Posterior vena cava (tissue), 2 donors: ENCODE data around the gene ADM2. TPM values are rescaled to one million over a fixed set of nuclear protein-coding genes. Genes with fewer than 3 reads are reported as not detected.
A peak's percentile ranks its signal among the peaks of the same experiment; 100 is the strongest.

Experiments used
- DNase-seq: peaks from one replicate; pipeline ENCODE4 v3.0.0-alpha.2; 2020; ENCODE audit warnings: low spot score
- intact Hi-C, 2 donors: fragments of 100-400 bp; cut with DNase I; formaldehyde crosslinking; loops; one replicate each; pipeline versions ENCODE4 v1.14.1 to v1.14.2; 2022 to 2023
- total RNA-seq, 2 donors: library from RNA; stranded (reverse); fragmentation: NEBNext Ultra II Directional; extraction: Animal tissue kit (Norgen Biotek cat#: 25700); gene quantifications; one replicate each; pipeline ENCODE4 v1.2.1, GENCODE V29; 2021
- donor health status: DM: yes; HTN: yes; CAD: no.
- donor health status: DM: yes; HTN: yes; CAD: no.

Gene ADM2
- total RNA-seq, 2 donors from 2014 or later: 0.14 to 0.56 TPM

- intact Hi-C loops: no loop called here
- DNase-seq: no peak
Observed at GRCh38 chr22:50498322-50498890, 17.1 kb downstream of the ADM2 start.

- DNase-seq: no peak
- intact Hi-C loops: loop anchor here in 1 of 2 donors (10.0 kb wide), 1 partner anchor 246 kb away; the partner anchor contains the start of gene HDAC10
Observed at GRCh38 chr22:50500452-50500851, 19.1 kb downstream of the ADM2 start.

- intact Hi-C loops: loop anchor here in 1 of 2 donors (10.0 kb wide), 1 partner anchor 247 kb away; the partner anchor contains the start of gene HDAC10
- DNase-seq: no peak
Observed at GRCh38 chr22:50502096-50502495, 20.8 kb downstream of the ADM2 start.

GRCh38 chr22:50502628-50503474 lies 21.5 kb downstream of the ADM2 start:
- no peak for DNase-seq
- intact Hi-C loops: loop anchor here in 1 of 2 donors (10.0 kb wide), 1 partner anchor 248 kb away; the partner anchor contains the start of gene HDAC10

GRCh38 chr22:50503475-50504145 lies 22.3 kb downstream of the ADM2 start:
- no peak for DNase-seq
- intact Hi-C loops: loop anchor here in 1 of 2 donors (10.0 kb wide), 1 partner anchor 249 kb away; the partner anchor contains the start of gene HDAC10

- intact Hi-C loops: loop anchor here in 1 of 2 donors (10.0 kb wide), 1 partner anchor 250 kb away; the partner anchor contains the start of gene HDAC10
- DNase-seq: no peak
Observed at GRCh38 chr22:50504369-50505211, 23.2 kb downstream of the ADM2 start.

GRCh38 chr22:50505276-50505775 lies 24.0 kb downstream of the ADM2 start:
- intact Hi-C loops: loop anchor here in 1 of 2 donors (10.0 kb wide), 1 partner anchor 251 kb away; the partner anchor contains the start of gene HDAC10
- DNase-seq: no peak

GRCh38 chr22:50505776-50506610 lies 24.6 kb downstream of the ADM2 start:
- DNase-seq: no peak
- intact Hi-C loops: loop anchor here in 1 of 2 donors (10.0 kb wide), 1 partner anchor 251 kb away; the partner anchor contains the start of gene HDAC10

- intact Hi-C loops: loop anchor here in 1 of 2 donors (10.0 kb wide), 1 partner anchor 252 kb away; the partner anchor contains the start of gene HDAC10
- no peak for DNase-seq
Observed at GRCh38 chr22:50506611-50507420, 25.5 kb downstream of the ADM2 start.

- intact Hi-C loops: loop anchor here in 1 of 2 donors (10.0 kb wide), 1 partner anchor 253 kb away; the partner anchor contains the start of gene HDAC10
Observed at GRCh38 chr22:50507421-50507990, 26.2 kb downstream of the ADM2 start, which contains the start of gene LMF2. LMF2 (minus strand) TSS chr22:50507702; CDS start chr22:50507675, 27 bp downstream.

GRCh38 chr22:50507991-50508884 lies 26.9 kb downstream of the ADM2 start, which contains the start of gene NCAPH2:
NCAPH2 (plus strand) TSS chr22:50508224; CDS start chr22:50508338, 114 bp downstream.
- intact Hi-C loops: loop anchor here in 1 of 2 donors (10.0 kb wide), 1 partner anchor 253 kb away; the partner anchor contains the start of gene HDAC10
- DNase-seq: peak; percentile 99

More at GRCh38 chr22:50507421-50507990, 26.2 kb downstream of the ADM2 start, which contains the start of gene LMF2:
- DNase-seq: peak; percentile 97

- intact Hi-C loops: loop anchor here in 1 of 2 donors (10.0 kb wide), 1 partner anchor 254 kb away; the partner anchor contains the start of gene HDAC10
- no peak for DNase-seq
Observed at GRCh38 chr22:50508897-50509296, 27.6 kb downstream of the ADM2 start.

GRCh38 chr22:50513175-50513574 lies 31.8 kb downstream of the ADM2 start:
- intact Hi-C loops: no loop called here
- DNase-seq: no peak

- DNase-seq: no peak
- intact Hi-C loops: no loop called here
Observed at GRCh38 chr22:50516068-50516467, 34.7 kb downstream of the ADM2 start.

GRCh38 chr22:50516891-50517290 lies 35.5 kb downstream of the ADM2 start:
- no peak for DNase-seq
- intact Hi-C loops: no loop called here
